ENCODE measurements around the gene KMT2E.

The KMT2E gene

DNA sequence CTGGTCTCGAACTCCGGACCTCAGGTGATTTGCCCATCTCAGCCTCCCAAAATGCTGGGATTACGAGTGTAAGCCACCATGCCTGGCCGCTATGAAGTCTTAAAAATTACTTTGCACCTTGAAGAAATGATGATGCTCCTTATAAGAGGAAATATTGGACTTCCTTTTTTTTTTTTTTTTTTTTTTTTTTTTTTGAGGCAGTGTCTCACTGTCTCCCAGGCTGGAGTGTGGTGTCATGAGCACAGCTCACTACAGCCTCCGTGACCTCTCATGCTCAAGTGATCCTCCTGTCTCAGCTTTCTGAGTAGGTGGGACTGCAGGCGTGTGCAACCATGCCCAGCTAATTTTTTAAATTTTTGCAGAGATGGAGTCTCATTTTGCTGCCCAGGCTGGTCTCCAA, 65.3 kb downstream of the KMT2E start:
- no peak for DNase-seq (ENCODE audit: low read depth in 2 of 2)

DNA sequence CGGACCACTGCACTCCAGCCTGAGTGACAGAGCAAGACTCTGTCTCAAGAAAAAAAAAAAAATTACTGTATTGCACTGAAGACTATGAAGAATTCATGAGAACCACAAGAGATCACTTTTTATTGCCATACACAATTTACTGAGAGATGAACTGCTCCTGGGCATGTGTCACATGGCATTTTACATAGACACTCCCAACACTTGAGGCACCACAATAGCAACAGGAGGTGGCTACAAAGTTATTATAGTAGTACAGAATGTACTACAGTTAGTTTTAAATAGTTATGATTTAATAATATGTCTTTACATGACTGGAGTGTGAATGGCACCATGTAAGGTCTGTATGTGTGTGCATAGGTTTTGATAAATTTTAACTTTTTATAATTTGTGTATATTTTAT, 70.6 kb downstream of the KMT2E start:
- no peak for DNase-seq (ENCODE audit: low read depth in 2 of 2)

DNA sequence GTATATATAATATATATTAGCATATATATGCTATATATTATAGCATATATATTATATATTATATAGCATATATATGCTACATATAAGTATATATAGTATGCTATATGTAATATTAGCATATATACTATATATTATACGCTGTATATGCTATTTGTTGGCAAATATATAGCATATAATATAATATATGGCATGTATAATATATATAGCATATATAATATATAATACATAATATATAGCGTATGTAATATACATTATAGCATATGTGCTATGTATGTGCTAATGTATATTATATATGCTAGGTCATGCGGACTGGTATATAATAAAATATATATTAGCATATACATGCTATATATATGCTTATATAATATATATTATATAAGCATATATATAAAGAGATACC, 72.8 kb downstream of the KMT2E start:
- DNase-seq (ENCODE audit: low read depth in 2 of 2), result no peak

DNA sequence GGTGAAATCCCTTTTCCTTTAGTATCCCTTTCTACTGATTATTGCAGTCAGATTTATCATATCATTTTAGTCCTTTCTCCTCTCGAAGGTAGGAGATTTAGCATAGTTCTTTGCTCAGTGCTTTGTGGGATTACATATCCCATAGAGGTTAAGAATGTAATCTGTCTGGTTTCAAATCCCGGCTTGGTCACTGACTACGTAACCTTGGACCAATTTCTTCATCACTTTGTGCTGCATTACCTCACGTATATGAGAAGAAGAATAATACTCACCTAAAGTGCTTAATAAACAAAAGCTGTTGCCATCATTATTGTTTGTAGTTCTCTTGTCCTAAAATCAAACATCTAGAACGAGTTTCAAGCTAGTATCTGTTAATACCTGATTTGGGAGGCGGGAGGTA, 74.0 kb downstream of the KMT2E start:
- DNase-seq (ENCODE audit: low read depth in 2 of 2), result no peak

DNA sequence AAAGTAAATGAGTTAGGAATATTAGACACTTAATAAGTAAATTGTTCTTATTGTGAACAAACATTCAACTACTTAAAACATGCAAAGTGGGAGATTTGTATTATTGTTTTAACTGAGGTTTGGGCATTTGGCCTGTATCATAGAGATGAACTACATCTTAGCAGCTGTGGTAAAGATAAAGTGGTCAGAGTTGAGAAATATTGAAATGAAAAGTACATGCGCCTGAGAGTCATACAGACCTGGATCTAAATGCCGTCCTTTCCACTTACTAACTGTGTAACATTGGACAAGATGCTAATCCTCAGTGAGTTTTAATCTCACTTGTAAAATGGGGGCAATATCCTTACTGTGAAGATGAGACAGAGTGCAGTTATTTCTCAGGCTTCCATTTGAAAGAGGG, 74.5 kb downstream of the KMT2E start:
- no peak for DNase-seq (ENCODE audit: low read depth in 2 of 2)

DNA sequence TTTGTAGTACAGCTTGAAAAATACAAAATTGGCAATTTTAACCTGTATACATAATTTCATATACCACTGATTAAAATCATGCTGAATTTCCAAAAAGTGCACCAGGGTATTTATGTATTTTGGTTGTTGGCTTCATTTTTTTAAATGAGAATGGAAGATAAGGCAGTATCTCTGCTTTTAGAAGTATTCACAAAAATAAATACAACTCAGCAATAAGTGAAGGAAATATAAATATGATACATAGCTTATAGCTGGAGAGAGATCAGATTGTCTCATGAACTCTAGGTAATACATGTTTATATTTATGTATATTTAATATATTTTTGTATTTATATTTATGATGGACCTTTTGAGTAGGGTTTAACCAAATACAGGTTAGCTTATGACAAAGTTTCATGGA, 81.0 kb downstream of the KMT2E start:
- no peak for DNase-seq (ENCODE audit: low read depth in 2 of 2)

DNA sequence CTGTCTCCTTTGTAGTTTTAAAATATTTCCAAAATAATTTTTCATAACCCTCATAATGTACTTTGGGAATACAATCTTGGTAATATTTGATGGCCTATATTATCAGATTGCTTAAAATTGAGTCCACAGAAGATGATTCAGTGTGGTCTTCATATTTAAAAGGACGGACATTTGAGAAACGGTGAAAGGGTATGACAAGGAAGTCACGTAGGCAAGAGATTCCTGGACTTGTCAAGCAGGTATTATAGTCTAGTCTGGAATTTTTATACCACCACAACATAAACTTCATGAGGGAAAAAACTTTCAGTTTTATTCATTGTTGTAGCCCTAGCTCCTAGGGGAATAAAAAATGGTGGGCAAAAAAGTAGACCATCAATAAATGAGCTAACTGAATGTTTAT, 82.3 kb downstream of the KMT2E start:
- DNase-seq (ENCODE audit: low read depth in 2 of 2), result no peak

DNA sequence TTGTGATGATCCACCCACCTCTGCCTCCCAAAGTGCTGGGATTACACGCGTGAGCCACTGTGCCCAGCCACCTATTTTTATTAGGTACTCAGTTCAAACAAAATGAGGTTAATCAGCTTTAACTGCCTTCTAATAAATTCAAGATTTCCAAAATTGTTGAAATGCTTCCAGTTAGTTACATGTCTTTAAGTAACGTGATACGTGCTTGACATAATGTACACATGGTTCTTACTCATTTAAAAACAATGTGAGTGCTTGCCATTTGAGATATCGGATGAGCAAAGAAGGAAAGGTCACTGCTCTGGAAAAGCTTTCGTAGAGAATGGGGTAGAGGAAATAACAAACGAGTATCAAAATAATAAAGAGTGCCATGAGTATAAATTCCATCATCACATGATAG, 83.6 kb downstream of the KMT2E start:
- DNase-seq (ENCODE audit: low read depth in 2 of 2), result no peak

DNA sequence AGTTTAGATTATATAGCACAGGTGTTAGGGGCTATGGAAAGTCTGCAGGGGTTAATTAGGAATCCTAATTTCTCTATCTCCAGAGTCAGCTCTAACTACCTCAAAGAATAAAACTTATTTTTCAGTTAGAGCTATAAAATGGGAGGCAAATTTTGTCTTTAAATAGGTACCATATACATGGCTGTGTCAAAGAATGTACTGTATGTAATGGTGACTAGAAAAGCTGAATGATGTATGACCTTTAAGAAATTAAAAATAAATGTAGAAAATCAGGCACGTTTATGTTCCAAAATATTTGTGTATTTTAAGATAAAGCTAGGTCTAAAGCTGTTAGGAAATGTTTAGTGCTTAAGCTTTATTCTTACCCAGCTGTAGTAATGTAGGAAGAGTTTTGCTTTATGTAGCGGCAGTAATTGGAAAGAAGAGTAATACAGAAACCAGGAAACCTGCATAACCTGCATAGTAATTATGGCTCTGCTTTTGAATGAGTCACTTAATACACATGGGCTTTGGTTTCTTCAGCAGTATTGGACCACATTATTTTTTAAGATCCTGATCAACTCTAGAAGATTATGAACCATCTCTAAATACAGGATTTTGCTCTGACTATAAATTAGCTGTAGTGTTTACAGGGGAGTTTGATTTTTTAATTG, 85.0 kb downstream of the KMT2E start:
- DNase-seq (ENCODE audit: low read depth in 2 of 2), result no peak

DNA sequence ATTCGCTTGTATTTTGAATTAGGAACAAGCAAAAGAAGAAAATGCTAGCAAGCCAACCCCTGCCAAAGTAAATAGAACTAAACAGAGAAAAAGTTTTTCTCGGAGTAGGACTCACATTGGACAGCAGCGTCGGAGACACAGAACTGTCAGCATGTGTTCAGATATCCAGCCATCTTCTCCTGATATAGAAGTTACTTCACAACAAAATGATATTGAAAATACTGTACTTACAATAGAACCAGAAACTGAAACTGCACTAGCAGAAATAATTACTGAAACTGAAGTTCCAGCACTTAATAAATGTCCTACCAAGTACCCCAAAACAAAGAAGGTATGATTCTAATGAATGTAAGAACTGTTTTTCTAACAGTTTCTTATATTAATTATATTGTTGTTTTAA, 87.9 kb downstream of the KMT2E start:
- no peak for DNase-seq (ENCODE audit: low read depth in 2 of 2)

DNA sequence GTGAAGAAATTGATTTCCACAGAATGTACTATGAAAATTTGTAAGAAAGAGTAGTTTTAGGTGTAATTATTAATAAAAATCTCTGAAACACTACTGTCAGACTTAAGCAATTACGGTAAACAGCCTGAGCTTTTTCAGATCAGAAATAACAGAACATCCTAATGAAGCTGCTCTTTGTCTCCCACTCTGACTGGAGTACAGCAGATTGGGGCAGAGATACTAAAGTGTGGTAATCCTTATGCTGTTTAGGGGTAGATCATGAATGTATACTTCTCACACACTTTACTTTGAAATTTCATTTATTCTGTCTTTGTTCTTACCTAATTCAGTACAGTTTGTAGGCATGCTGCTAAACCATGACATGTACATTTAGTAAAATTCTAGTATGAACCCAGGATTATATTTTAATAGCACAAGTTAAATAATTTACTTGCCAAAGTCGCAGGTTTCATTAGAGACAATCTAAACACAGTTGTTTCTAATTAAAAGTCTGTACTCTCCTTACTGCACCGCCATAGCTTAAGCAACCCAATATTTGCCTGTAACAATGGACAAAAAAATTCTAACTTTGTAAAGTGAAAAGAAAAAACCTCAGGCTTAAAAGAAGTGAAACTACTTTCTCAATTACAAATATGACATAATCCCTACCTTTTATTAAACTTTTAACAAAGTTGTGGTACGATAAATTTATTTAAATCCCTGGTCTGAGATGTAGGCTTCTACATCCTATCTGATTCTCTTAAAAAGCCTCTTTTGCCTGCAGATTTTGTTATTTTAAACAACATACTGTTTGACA, 88.8 kb downstream of the KMT2E start:
- no peak for DNase-seq (ENCODE audit: low read depth in 2 of 2)

DNA sequence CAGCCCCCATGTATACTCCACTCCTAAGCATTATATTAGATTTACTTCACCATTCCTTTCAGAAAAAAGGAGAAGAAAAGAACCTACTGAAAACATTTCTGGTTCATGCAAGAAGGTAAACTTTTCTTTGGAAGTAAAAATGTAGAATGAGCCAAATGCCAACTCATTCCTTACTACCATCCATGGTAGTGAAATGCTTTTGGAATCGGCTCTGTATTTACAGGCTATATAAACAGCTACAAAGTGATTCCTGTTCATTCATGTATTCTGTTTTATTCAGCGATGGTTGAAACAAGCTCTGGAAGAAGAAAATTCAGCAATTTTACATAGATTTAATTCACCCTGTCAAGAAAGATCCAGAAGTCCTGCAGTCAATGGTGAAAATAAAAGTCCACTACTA, 91.6 kb downstream of the KMT2E start:
- DNase-seq (ENCODE audit: low read depth in 2 of 2), result no peak

DNA sequence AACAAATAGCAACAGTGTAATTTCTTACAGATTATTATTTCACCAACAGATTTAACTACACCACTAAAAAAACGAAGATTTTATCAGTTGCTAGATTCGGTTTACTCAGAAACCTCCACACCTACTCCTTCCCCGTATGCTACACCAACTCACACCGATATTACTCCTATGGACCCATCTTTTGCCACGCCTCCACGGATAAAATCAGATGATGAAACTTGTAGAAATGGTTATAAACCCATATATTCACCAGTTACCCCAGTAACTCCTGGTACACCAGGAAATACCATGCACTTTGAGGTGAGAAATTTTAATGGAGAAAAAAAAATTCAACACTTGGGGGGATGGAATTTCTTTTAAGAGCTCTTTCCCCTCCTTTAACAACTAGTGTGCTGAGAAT, 92.5 kb downstream of the KMT2E start:
- peak in 1 of 2 donors; percentile 52 for DNase-seq (ENCODE audit: low read depth in 2 of 2)

DNA sequence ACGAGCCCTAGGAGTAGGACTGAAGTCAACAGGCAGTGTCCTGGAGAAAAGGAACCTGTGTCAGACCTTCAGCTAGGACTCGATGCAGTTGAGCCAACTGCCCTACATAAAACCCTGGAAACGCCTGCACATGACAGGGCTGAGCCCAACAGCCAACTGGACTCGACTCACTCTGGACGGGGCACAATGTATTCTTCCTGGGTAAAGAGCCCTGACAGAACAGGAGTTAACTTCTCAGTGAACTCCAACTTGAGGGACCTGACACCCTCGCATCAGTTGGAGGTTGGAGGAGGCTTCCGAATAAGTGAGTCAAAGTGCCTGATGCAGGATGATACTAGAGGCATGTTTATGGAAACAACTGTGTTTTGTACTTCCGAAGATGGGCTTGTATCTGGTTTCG, 93.5 kb downstream of the KMT2E start:
- no peak for DNase-seq (ENCODE audit: low read depth in 2 of 2)

DNA sequence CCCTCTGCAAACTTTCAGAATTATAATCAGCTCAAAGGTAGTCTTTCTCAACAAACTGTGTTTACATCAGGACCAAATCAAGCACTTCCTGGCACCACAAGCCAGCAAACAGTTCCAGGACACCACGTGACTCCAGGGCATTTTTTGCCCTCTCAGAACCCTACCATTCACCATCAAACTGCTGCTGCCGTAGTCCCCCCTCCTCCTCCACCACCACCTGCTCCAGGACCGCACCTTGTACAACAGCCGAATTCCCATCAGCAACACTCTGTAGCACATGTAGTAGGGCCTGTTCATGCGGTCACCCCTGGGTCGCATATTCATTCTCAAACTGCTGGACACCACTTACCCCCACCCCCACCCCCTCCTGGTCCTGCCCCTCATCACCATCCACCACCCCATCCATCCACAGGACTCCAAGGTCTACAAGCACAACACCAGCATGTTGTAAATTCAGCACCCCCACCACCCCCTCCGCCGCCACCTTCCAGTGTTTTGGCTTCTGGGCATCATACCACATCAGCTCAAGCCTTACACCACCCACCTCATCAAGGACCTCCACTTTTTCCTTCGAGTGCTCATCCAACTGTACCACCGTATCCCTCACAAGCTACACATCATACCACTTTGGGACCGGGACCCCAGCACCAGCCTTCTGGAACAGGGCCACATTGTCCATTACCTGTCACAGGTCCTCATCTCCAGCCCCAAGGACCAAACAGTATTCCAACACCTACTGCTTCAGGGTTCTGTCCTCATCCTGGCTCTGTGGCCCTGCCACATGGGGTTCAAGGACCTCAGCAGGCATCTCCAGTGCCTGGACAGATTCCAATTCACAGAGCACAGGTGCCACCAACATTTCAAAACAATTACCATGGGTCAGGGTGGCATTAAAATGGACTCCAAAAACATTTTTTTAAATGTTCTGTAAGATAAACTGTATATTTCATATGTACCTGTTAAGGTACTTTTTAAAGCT, 98.7 kb downstream of the KMT2E start:
- DNase-seq (ENCODE audit: low read depth in 2 of 2), result no peak

DNA sequence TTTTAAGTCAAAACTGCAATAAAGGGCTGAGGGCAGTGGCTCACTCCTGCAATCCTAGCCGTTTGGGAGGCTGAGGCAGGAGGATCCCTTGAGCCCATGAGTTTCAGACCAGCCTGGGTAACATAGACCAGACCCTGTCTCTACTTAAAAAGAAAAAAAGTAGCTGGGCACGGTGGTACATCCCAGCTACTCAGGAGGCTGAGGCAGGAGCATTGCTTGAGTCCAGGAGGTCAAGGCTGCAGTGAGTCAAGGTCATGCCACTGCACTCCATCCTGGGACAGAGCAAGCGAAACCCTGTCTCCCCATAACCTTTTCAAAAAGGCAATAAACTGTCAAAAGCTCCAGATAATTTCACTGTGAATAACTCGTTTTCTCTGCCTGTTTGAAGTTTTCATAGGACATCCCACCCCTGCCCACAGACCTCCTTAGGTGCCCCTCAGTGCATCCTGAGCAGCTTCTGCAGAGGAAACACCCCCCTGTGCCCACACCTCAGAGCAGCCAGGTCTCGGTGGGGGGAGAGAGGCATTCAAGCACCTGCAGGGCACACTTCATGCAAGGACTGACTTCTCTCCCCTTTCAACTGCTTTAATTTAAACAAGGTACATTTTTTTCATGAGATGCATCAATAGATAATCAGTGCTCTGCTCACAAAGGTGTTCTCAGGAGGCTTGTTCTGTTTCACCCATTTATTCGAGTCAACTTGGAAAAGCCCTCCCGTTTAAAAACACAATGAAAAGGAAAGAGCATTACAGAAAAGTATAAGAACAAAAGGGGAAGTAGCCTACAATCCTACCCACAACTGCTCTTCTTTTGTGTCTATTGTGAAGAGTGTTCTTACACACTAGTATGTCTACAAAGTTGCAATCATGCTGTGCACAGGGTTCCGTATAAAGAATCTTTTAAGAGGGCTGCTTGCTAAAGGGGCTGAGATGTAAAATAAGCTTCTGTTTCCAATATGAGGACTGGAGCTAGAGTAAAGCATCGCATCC, 104.9 kb downstream of the KMT2E start:
- no peak for DNase-seq (ENCODE audit: low read depth in 2 of 2)

DNA sequence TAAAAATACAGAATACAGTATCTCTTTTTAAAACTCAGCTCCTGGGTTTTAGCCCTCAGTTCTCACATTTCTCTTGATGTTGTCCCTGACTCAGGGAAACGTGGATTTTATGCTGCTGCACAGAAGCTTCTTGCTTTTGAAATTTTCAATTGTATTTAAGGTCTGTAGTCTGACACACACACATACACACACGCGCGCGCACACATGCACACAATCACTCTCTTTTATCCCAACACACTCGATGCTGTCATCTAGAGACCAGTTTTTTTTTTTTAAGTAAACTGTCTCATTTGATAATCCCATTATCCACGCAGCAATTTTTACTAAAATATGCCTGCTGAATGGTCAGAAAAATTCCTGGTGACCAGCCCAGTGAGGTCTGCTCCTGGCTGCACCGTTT, 108.6 kb downstream of the KMT2E start:
- no peak for DNase-seq (ENCODE audit: low read depth in 2 of 2)

DNA sequence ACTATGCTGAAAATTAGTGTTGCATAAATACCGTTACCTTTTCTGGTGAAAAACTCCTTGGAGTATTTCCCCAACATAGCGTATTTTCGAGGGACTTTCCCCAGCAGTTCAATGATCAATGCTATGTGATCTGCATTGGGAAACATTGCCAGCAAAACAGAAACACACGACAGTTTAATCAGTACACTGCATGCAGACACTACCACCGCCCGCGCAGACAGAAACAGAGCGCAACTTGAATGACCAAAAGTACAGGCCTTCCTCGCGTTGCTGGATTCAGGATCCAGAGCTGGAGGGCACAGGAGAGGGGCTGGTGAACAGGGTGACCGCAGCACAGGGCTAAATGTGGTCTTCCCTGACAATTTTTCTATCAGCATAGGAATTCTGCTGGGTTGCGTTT, 111.7 kb downstream of the KMT2E start:
- no peak for DNase-seq (ENCODE audit: low read depth in 2 of 2)

DNA sequence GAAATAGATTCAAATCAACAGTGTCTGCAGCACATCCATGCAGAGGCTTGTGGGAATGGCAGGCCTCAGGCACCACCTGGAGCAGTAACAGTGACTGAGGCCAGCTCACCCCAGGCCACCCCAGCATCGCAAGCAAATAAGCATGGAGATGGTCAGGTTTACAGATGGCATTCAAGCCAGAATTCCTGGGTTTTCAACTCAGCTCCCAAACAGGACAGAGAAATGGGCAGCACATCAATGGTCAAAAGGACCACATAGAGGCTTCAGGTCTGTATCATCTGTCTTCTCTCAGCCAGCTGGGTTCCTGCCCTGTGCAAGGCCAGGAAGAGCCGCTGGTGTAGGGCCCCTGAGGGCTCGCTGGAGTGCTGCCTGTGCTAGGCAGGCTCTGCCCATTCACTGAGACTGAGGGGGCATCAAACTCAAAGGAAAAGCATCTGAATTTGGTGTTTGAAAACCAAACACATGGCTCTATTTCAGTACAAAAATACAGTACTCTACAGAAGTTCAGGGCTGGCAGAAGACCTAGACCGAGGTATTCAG, 112.5 kb downstream of the KMT2E start:
- DNase-seq (ENCODE audit: low read depth in 2 of 2), result no peak

DNA sequence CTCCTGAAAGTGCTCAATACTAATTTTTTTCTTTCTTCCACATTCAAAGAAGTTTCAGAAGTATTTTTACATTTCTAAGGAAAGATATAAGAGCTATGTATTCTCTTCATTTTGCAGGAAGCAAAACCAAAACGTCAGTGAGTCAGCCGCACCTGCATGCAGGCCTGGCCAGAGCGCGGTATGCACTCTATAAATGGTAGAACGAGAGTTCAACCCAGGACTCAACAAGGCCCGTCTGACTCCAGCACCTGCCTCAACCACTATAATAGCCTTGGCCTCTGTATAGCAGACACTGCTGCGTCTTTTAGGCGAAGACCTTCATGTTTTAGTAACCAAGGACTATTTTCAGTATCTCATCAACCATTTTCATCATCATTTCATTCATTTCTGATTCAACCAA, 113.2 kb downstream of the KMT2E start:
- DNase-seq (ENCODE audit: low read depth in 2 of 2), result no peak

DNA sequence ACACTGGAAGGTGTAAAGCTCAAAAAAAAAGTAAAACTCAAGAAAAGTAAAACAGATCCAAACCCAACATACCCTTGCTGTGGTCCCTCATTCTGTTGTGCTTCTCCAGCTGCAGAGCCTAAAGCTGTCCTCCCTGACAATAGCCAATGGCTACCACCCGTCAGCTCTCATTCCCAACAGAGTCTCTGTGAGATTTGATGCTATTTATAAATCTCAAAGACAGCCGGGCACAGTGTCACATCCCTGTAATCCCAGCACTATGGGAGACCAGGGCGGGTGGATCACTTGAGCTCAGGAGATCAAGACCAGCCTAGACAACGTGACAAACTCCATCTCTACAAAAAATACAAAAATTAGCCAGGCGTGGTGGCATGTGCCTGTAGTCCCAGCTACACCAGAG, 116.0 kb downstream of the KMT2E start:
- DNase-seq (ENCODE audit: low read depth in 2 of 2), result no peak
